Measurements from ENCODE around the gene CHST14.

DNA sequence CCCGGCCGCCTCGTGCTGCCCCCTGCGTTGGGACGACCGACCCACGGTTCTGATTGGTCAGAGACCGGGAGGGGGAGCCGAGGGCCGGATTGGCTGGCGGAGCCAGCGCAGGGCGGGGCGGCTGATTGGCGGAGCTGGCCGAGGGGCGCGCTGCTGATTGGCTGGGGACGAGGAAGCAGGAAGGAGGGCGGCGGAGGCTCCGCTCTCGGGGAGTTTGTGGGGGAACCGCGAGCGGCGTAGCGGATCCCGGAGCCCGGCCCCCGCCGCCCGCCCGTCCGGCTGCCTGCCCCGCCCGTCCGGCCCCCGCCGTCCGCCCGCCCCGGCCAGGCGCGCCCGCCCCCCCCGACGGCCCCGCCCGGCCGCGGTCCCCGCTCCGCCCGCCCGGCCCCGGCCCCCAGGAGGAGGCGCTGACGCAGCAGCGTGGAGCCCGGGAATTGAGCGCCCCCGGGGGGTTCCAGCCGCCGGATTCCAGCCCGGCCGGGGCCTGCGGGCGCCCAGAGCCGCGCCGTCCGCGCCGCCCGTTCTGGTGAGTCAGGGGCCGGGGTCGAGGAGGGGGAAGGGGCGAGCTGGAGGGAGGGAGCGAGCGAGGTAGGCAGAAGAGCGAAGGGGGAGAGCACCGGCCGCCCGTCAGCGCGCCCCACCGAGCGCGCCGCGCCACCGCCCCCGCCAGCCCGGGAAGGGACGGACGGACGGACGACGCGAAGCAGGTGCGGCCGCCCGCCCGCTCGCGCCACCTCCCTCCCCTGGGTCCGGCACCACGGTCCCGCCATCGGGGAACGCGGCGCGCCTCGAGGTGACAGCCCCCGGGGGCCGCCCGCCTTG is 29.8 kb upstream of the CHST14 start, which contains the start of gene BAHD1:
- no peak; the same call in 1 of the 2 replicates for TF ChIP-seq FOXM1 (IDR thresholded peaks at IDR 0.05; ENCODE audit: borderline replicate concordance)
- TF ChIP-seq, protein P1, sequence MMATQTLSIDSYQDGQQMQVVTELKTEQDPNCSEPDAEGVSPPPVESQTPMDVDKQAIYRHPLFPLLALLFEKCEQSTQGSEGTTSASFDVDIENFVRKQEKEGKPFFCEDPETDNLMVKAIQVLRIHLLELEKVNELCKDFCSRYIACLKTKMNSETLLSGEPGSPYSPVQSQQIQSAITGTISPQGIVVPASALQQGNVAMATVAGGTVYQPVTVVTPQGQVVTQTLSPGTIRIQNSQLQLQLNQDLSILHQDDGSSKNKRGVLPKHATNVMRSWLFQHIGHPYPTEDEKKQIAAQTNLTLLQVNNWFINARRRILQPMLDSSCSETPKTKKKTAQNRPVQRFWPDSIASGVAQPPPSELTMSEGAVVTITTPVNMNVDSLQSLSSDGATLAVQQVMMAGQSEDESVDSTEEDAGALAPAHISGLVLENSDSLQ (IDR thresholded peaks at IDR 0.05) = peak; percentile 35; the same call in 1 of the 2 replicates
- no peak for TF ChIP-seq NFRKB (IDR thresholded peaks at IDR 0.05)
- no peak for TF ChIP-seq SUZ12 (IDR thresholded peaks at IDR 0.05)
- TF ChIP-seq HDGF (IDR thresholded peaks at IDR 0.05; ENCODE audit: borderline replicate concordance) = no peak
- no peak for TF ChIP-seq ZNF384 (IDR thresholded peaks at IDR 0.05)
- no peak for TF ChIP-seq FOXA1 (IDR thresholded peaks at IDR 0.05)
- peak; percentile 87 for TF ChIP-seq L3MBTL2 (conservative IDR thresholded peaks at IDR 0.05)
- no peak for TF ChIP-seq CTBP1 (IDR thresholded peaks at IDR 0.05; ENCODE audit: borderline replicate concordance)
- no peak for TF ChIP-seq ELF4 (IDR thresholded peaks at IDR 0.05)
- no peak for TF ChIP-seq SP1 (IDR thresholded peaks at IDR 0.05)
- TF ChIP-seq ARNT (IDR thresholded peaks at IDR 0.05) = no peak

Data from HEK293T (cell line).